SKM-1 treated with dmso at 0.1 percent for 144 hours (cell line): ENCODE results near the gene KCNK10.

ENCODE experiments used
- DNase-seq: peaks from one replicate; lab custom pipeline; 2025; ENCODE audit not compliant: unreplicated experiment; lab: John Stamatoyannopoulos, UW

The KCNK10 gene

GRCh38 chr14:88322504-88323085, 474 bp downstream of the KCNK10 start:
- DNase-seq: no peak

DNA sequence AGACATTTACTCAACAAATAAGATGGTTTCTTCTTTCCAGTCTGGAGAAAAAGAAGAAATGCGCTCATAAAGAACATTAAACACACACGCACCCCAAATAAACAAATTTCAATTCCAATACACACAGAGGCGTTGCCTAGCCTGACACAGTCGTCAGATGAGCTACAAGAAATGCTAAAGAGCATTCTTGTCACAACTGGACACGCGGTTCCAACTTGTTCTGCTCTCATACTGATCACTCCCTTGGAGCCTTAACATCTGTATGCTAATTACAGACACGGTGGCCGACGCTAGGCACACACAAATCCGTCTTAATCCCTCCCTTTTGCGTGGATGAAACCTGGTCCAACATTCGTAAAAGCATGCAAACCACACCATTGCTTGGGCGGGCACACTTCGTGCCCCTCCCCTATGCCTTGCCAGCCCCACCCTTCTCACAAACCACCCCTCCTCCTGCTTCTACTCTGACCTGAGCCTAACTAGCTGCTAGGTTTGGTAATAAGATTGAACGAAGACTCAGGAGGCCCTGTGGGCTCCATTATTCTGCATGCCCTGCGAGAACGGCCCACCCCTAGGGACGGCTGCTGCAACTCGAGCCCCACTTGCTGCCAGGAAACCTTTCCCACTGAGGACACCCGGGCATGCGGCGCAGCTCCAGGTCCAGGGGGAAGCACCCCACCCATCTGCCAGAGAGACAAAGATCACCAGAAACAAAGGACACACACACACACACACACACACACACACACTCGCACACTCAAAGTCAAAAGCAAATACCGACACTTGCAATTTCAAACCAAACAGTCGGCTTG, 1.2 kb downstream of the KCNK10 start:
- no peak for DNase-seq

- DNase-seq: no peak
Observed at GRCh38 chr14:88318406-88318805, 4.7 kb downstream of the KCNK10 start.

DNA sequence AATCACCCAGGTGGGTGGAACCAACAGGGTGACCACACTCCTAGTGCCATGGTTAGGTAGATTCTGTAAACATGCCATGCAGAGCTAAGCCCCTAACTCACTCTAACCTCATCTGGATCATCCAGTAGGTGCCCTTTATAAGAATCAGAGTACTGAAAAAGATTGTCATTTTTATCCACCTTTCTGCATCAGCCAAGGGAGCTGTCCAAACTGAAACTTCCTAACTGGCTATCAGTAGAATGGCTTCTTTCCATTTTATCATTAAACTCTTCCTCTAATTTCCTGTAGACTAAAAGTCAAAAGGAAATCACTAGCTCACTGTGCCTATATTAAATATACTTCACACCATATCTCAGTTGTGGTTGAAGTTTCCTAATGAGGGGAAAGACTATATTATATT, 6.5 kb downstream of the KCNK10 start:
- no peak for DNase-seq

DNA sequence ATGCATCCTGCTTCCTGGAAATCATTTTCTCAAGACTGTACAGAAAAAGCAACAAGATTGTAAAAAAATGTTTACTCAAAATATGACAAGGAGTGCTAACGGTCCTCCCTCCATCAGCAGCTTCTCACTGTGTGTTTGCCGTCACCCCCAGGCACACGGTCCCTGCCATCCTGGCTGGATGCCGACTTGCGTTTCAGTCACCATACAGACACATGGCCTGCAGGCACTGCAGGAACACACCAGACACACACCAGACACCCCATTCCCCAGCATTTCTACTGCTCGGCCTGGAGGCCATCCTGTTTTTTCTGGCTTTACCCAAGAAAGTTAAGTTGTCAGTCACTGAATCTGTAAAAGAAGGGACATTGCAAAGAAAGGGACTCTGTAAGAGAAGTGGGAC, 10.8 kb downstream of the KCNK10 start:
- no peak for DNase-seq

DNA sequence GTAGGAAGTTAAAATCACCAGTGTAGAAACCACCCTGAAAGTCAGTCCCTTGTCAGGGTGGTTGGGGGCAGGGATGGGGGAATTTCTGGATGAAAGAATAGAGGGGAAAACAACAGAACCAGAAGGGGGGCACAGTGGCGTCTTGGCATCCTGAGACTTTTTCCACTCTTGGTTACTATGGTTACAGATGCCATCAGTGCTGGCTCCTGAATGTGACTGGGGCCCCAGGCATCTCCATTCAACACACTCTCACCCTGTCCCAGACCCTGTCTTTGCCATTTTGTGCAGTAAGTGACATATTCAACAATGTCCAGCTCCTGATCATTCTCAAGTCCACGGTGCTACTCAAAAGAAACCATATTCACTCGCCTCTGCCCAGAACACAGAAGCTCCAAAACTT, 11.3 kb downstream of the KCNK10 start:
- DNase-seq: no peak

DNA sequence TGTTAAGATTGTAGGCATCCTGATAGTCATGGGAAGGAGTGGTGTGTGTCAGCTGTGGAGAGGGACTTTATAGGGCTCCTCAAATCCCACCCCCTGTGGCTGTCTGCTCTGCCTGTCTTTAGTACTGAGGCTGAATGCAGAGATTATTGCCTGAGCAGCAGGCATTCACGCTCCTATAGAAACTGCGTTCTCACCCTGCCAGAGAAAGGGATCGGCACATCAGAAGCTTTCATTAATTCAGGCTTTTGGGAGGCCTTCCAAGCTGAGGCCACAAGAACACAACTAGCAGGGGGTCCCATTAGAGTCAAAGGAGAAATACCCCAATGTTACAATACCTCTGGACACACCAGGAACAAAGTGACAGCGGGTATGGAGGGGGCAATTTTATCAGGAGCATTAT, 12.6 kb downstream of the KCNK10 start:
- no peak for DNase-seq

GRCh38 chr14:88310021-88310420, 13.0 kb downstream of the KCNK10 start:
- no peak for DNase-seq

- no peak for DNase-seq
Observed at GRCh38 chr14:88305528-88306322, 17.3 kb downstream of the KCNK10 start.

DNA sequence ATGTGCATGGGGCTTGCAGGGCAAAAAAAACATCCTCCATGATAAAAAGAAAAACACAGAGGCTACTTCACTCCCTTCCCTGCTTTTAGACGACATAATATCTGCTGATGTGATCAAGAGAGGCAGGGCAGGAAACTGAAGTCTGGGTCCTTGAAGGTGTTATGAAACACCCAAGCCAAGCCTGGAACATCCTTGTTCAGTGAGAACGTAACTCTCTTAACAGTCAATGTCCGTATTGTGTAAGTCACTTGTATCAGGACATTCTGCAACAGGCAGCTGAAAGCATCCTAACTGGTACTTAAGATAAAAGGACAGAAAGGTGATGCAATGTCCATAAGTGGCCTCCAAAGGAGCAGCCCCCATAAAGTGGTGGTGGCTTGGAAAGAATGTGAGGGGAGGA, 20.0 kb downstream of the KCNK10 start:
- peak; percentile 65 for DNase-seq

DNA sequence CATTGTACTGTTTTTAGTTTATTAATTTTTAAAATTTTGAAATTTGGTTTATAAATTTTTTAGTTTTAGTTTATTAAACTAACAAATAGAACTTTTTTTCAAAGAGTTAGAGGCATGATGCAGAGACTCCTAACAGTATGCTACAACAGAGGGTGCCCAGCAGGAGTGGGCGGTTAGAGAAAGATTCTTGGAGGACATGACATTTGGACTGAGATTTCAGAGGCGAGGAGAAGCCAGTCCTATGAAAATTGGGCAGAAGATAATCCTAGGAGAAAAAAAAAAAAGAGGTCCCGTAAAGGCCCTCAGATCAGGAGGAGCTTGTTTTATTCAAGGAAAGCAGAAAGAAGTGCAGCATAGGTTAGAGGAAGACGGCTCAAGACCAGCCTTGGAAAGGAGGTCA, 21.7 kb downstream of the KCNK10 start:
- no peak for DNase-seq

- no peak for DNase-seq
Observed at GRCh38 chr14:88300817-88301216, 22.3 kb downstream of the KCNK10 start.

- peak; percentile 45 for DNase-seq
Observed at GRCh38 chr14:88299865-88300530, 23.1 kb downstream of the KCNK10 start.

GRCh38 chr14:88297306-88297705, 25.8 kb downstream of the KCNK10 start:
- peak; percentile 8 for DNase-seq

GRCh38 chr14:88296351-88296750, 26.7 kb downstream of the KCNK10 start:
- DNase-seq: no peak

DNA sequence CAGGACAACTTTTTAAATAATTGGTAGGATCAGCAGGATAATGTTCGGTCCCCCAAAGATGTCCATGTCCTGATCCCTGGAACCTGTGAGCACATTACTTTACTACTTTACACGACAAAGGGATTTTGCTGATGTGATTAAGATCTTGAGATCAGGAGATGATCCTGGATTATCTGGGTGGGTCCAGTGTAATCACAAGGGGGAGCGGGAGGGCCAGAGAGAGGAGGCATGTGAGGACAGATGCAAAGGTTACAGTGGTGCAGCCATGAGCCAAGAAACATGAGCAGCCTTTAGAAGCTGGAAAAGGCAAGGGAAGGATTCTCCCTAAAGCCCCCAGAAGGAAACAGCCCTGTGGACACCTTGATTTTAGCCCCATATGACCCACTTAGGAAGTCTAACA, 33.1 kb downstream of the KCNK10 start:
- no peak for DNase-seq

- no peak for DNase-seq
Observed at GRCh38 chr14:88289234-88289633, 33.8 kb downstream of the KCNK10 start.

- DNase-seq: no peak
Observed at GRCh38 chr14:88286309-88286708, 36.8 kb downstream of the KCNK10 start.

DNA sequence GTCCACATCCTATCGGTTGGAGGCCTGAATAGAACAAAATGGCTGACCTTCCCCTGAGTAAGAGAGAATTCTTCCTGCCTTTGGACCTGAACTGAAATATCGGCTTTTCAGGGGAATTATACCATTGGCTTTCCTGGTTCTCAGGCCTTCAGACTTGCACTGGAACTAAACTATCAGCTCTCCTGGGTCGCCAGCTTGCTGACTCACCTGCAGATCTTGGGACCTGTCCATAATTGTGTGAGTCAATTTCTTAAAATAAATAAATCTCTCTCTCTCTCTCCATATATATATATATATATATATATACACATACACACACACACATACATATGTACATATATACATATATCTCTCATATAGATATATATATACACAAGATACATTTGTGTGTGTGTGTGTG, 41.6 kb downstream of the KCNK10 start:
- no peak for DNase-seq

DNA sequence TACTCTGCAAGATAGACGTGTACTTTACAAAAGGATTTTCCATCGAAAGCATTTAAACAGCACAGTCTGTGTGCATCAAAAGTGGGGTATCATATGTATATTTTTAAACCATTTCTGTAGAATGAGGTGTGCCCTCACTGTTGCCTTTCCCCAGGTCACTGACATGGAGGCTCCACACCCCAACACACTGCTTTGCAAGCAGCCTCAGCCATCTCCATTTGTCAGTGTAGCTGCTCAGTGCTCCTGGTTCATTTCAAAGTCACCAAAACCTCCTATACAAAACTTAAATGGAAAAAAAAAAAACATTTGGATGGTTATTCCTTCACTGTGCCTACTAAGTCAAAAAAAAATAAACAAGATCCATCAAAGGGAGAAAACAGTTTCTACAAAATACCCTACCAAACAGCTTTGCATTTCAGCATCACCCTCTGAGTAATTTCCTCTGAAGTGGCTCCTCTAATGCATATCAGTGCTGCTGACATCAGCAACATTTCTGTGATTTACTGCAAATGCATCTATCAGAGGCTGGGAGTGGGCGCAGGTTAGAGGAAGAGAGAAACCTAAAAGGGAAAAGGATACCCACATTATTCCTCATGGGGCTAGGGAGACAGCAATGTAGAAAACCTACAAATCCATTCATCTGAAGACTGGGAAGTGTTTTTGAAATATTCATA, 46.0 kb downstream of the KCNK10 start:
- no peak for DNase-seq
